Keratinocyte (primary cell): ENCODE measurements around the gene NF1. TPM values are rescaled to one million over a fixed set of nuclear protein-coding genes. Genes with fewer than 3 reads are reported as not detected.

Source experiments
- DNase-seq: peaks from one replicate; pipeline ENCODE4 v3.0.0-alpha.2; 2011; ENCODE audit warnings: low read depth, missing footprints, low spot score
- FAIRE-seq: peaks from 2 replicates; lab custom pipeline; 2011; peaks lifted over from hg19 to GRCh38; lab: Jason Lieb, UNC
- H2AFZ ChIP-seq: 2 replicates; pipeline ENCODE4 v1.6.0; 2012; ENCODE audit warnings: low read length, control low read depth, inconsistent platforms; ENCODE audit not compliant: control insufficient read depth
- H3K27ac ChIP-seq: 2 replicates; pipeline ENCODE4 v1.5.1; 2011; ENCODE audit warnings: low read length; ENCODE audit not compliant: control insufficient read depth, insufficient read depth
- H3K27me3 ChIP-seq: 3 replicates; pipeline ENCODE4 v1.6.0; 2011; ENCODE audit warnings: low read length; ENCODE audit not compliant: control insufficient read depth, insufficient read depth; ENCODE audit errors: extremely low read depth
- H3K36me3 ChIP-seq, 2 experiments: 2 replicates in 1 of 2; 3 replicates in 1 of 2; pipeline ENCODE4 v1.5.1; 2011; ENCODE audit warnings: low read length in 2 of 2, mild to moderate bottlenecking in 1 of 2; ENCODE audit not compliant: control insufficient read depth in 2 of 2, insufficient read depth in 2 of 2; ENCODE audit errors: extremely low read depth in 1 of 2
- H3K4me1 ChIP-seq: 3 replicates; pipeline ENCODE4 v1.5.1; 2011; ENCODE audit warnings: low read length; ENCODE audit not compliant: control insufficient read depth, insufficient read depth; ENCODE audit errors: extremely low read depth
- H3K4me2 ChIP-seq: 3 replicates; pipeline ENCODE4 v1.6.0; 2011; ENCODE audit warnings: low read depth, low read length; ENCODE audit not compliant: control insufficient read depth, insufficient read depth; ENCODE audit errors: extremely low read depth
- H3K4me3 ChIP-seq, 3 experiments: fragments of 200-600 bp in 1 of 3; sonication (generic) in 1 of 3; 2 replicates in 2 of 3; 3 replicates in 1 of 3; pipeline ENCODE4 v1.5.1; 2011 to 2016; ENCODE audit warnings: low read length in 3 of 3, mild to moderate bottlenecking in 3 of 3, control low read depth in 2 of 3, inconsistent platforms in 1 of 3, low read depth in 1 of 3, mixed read lengths in 1 of 3, mixed run types in 1 of 3, moderate library complexity in 1 of 3; ENCODE audit not compliant: control insufficient read depth in 2 of 3, insufficient read depth in 2 of 3; ENCODE audit errors: extremely low read depth in 1 of 3
- H3K79me2 ChIP-seq: 2 replicates; pipeline ENCODE4 v1.6.0; 2012; ENCODE audit warnings: low read length; ENCODE audit not compliant: control insufficient read depth, insufficient read depth
- H3K9ac ChIP-seq: 3 replicates; pipeline ENCODE4 v1.6.0; 2011; ENCODE audit warnings: low read length; ENCODE audit not compliant: control insufficient read depth, insufficient read depth; ENCODE audit errors: extremely low read depth
- H3K9me1 ChIP-seq: 3 replicates; pipeline ENCODE4 v1.6.0; 2011; ENCODE audit warnings: low read length; ENCODE audit not compliant: control insufficient read depth, insufficient read depth; ENCODE audit errors: extremely low read depth
- H3K9me3 ChIP-seq: 2 replicates; pipeline ENCODE4 v1.5.1; 2012; ENCODE audit warnings: low read depth, low read length; ENCODE audit not compliant: control insufficient read depth
- H4K20me1 ChIP-seq: 3 replicates; pipeline ENCODE4 v1.6.0; 2011; ENCODE audit warnings: low read length; ENCODE audit not compliant: control insufficient read depth, insufficient read depth; ENCODE audit errors: extremely low read depth
- EZH2 ChIP-seq: IDR thresholded peaks from one replicate; pipeline ENCODE4 v1.6.1; 2012; ENCODE audit warnings: inconsistent platforms, mild to moderate bottlenecking, low read length, moderate library complexity
- dilution Hi-C: fragments of 300-500 bp; cut with MboI; formaldehyde crosslinking; loops from one replicate; pipeline ENCODE4 v1.7.0; 2020; ENCODE audit warnings: low sequenced_read_pairs; ENCODE audit not compliant: extremely low pct_ligation_motif_present
- polyA plus RNA-seq, 5 experiments: library from polyadenylated mRNA; depleted of rRNA in 3 of 5; stranded (reverse) in 3 of 5; stranded (forward) in 1 of 5; unstranded in 1 of 5; fragments of >200 nt; gene quantifications; 1 replicate in 1 of 5; 2 replicates in 3 of 5; 3 replicates in 1 of 5; pipeline versions ENCODE4 v1.2.1 to v1.2.3, GENCODE V29; 2011 to 2012; ENCODE audit warnings: missing spikeins in 2 of 5, low read depth in 1 of 5, low replicate concordance in 1 of 5
- TF ChIP-seq, protein P1 (sequence below), 3 experiments: IDR thresholded peaks in 1 of 3; conservative IDR thresholded peaks in 1 of 3; optimal IDR thresholded peaks in 1 of 3; 2 replicates in 2 of 3; 3 replicates in 1 of 3; pipeline versions ENCODE3 to v1.5.1; 2011; ENCODE audit warnings: low read length in 3 of 3, mild to moderate bottlenecking in 3 of 3, moderate library complexity in 2 of 3, control low read depth in 1 of 3, inconsistent platforms in 1 of 3; ENCODE audit not compliant: insufficient read depth in 2 of 3; ENCODE audit errors: extremely low read depth in 1 of 3

NF1 gene
- polyA plus RNA-seq, 1 donor (not counting 4 experiments of a cell fraction or from before 2014, with no cell fraction given), result 26.7 TPM

DNA sequence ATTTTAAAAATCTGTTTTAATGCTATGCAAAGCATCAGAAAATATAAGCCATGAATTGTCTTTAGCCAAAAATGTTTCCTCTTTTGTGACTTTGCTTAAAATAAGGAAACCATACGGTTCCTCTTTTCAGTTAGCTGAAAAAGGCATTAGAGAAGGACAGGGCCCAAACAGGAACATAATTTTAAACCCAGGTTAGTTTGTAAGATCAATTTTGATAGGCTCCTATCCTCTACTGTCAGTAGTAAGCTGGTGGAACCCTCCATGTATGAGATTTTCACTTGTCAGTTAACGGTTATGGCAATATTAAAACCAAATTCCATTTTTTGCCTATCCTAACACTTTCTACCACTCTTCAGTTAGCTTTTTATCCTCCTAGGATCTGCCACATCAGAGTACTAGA, 214.8 kb downstream of the NF1 start:
- Histone ChIP-seq H4K20me1 (no peaks in the 10 kb centered on the region), H2AFZ (no peak overlapping the region), H3K4me1 (peaks cover 13% of the 10 kb centered on the region), H3K79me2 (no peaks in the 10 kb centered on the region), H3K36me3 (no peaks in the 10 kb centered on the region), H3K4me2 (no peak overlapping the region), H3K27me3 (no peaks in the 10 kb centered on the region), H3K9me3 (no peaks in the 10 kb centered on the region), H3K9ac (no peak overlapping the region), H3K27ac (no peak overlapping the region), H3K4me3 (no peak overlapping the region), H3K9me1 (no peaks in the 10 kb centered on the region)
- DNase-seq (no peak), FAIRE-seq (no peak)
- TF ChIP-seq, protein P1, sequence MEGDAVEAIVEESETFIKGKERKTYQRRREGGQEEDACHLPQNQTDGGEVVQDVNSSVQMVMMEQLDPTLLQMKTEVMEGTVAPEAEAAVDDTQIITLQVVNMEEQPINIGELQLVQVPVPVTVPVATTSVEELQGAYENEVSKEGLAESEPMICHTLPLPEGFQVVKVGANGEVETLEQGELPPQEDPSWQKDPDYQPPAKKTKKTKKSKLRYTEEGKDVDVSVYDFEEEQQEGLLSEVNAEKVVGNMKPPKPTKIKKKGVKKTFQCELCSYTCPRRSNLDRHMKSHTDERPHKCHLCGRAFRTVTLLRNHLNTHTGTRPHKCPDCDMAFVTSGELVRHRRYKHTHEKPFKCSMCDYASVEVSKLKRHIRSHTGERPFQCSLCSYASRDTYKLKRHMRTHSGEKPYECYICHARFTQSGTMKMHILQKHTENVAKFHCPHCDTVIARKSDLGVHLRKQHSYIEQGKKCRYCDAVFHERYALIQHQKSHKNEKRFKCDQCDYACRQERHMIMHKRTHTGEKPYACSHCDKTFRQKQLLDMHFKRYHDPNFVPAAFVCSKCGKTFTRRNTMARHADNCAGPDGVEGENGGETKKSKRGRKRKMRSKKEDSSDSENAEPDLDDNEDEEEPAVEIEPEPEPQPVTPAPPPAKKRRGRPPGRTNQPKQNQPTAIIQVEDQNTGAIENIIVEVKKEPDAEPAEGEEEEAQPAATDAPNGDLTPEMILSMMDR (optimal IDR thresholded peaks at IDR 0.05 in 1 of 3, IDR thresholded peaks at IDR 0.05 in 1 of 3, conservative IDR thresholded peaks at IDR 0.05 in 1 of 3; ENCODE audit: extremely low read depth in 1 of 3, insufficient read depth in 2 of 3, low read length in 3 of 3), result no peak
- no peak for TF ChIP-seq EZH2
- dilution Hi-C loops, result no loop called here

- H3K4me2 ChIP-seq, result no peak overlapping the region
- peaks cover 17% of the 10 kb centered on the region for H3K4me1 ChIP-seq
- no peaks in the 10 kb centered on the region for H3K36me3 ChIP-seq
- H3K9me3 ChIP-seq, result no peaks in the 10 kb centered on the region
- no peaks in the 10 kb centered on the region for H3K27me3 ChIP-seq
- H2AFZ ChIP-seq, result no peak overlapping the region
- H3K79me2 ChIP-seq, result no peaks in the 10 kb centered on the region
- H3K9me1 ChIP-seq, result no peaks in the 10 kb centered on the region
- DNase-seq (no peak), FAIRE-seq (no peak)
- TF ChIP-seq EZH2, result no peak
- TF ChIP-seq, protein P1 (optimal IDR thresholded peaks at IDR 0.05 in 1 of 3, IDR thresholded peaks at IDR 0.05 in 1 of 3, conservative IDR thresholded peaks at IDR 0.05 in 1 of 3; ENCODE audit: extremely low read depth in 1 of 3, insufficient read depth in 2 of 3, low read length in 3 of 3), result no peak
- H4K20me1 ChIP-seq, result no peaks in the 10 kb centered on the region
- no peak overlapping the region for H3K27ac ChIP-seq
- H3K4me3 ChIP-seq, result no peak overlapping the region
- no peak overlapping the region for H3K9ac ChIP-seq
- dilution Hi-C loops, result no loop called here
Observed at GRCh38 chr17:31310260-31310659, 215.5 kb downstream of the NF1 start.
